ENCODE data around the gene TTLL13.
A peak's percentile ranks its signal among the peaks of the same experiment; 100 is the strongest.
"Not testable (repeated sequence)": the region's sequence is repeated elsewhere in the genome, so short reads cannot be mapped to it uniquely, and the experiment has no call there.

TTLL13 gene

GRCh38 chr15:90240856-90241255, 8.5 kb upstream of the TTLL13 start:
- DNase-seq: no peak

GRCh38 chr15:90241343-90242192, 7.8 kb upstream of the TTLL13 start:
- DNase-seq: no peak

- DNase-seq: no peak
These were observed 5.3 kb upstream of the TTLL13 start for GRCh38 chr15:90243943-90244639.

DNA sequence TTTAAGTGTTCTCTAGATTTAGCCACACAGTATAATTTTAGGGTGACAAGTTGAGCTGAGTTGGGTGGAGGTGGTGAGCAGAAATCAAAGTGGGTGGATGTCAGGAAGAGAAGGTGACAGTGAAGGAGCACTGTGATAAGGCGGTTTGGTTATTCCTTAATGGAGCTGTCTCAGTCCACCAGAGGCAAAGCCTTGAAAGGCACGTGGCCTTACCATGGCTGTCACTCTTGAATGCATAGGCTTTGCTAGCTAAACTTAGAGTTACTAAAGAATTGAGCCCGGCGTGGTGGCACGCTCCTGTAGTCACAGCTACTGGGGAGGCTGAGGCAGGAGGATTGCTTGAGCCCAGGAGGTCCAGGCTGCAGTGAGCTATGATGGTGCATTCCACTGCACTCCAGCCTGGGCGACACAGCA, 560 bp upstream of the TTLL13 start:
- no peak for DNase-seq

GRCh38 chr15:90257776-90258175, 8.4 kb downstream of the TTLL13 start:
- no peak for DNase-seq

- no peak for DNase-seq
These were observed 10.2 kb downstream of the TTLL13 start for GRCh38 chr15:90259524-90259923.

DNA sequence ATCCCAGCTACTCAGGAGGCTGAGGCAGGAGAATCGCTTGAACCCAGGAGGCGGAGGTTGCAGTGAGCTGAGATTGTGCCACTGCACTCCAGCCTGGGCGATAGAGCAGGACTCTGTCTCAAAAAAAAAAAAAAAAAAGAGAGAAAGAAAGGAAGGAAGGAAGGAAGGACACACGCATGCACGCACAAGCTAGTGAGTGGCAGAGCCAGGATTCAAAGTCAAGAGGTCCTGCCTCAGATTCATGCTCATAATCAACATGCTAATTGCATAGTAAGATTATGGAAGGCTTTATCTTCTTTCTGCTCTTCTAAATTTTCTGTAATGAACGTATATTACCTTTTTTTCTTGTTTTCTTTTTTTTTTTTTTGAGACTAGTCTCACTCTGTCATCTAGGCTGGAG, 11.4 kb downstream of the TTLL13 start:
- DNase-seq: not testable (repeated sequence)

DNA sequence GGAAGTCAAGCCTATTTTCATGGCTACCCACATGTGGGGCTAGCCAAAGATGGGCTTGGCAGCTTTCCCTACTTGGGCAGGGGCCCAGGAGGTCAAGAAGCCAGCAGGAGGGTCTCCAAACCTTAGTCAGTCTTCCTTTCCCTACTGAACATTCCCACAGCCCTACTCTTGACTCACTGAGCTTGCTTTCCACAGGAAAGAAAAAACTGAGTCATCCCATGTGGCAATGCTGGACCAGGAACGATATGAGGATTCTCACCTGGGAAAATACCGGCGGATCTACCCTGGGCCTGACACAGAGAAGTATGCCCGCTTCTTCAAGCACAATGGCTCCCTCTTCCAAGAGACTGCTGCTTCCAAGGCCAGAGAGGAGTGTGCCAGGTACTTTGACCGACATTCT, 12.5 kb downstream of the TTLL13 start:
- DNase-seq: no peak

DNA sequence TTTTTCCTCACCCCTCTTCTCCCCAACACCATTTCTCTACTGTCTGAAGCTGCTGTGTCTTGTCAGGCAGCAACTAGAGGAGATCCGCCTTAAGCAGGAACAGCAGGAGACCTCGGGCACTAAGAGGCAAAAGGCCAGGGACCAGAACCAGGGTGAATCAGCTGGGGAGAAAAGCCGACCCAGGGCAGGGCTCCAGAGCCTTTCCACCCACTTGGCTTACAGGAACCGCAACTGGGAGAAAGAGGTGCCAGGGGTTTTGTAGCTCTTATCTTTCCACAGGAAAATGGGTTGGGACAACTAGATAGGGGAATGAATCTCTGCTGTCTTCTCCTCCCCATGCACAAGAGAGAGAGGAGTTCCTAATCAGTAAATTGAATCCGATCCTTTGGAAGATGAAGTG, 13.1 kb downstream of the TTLL13 start:
- DNase-seq: no peak

- no peak for DNase-seq
These were observed 15.3 kb downstream of the TTLL13 start for GRCh38 chr15:90264671-90265070.

DNA sequence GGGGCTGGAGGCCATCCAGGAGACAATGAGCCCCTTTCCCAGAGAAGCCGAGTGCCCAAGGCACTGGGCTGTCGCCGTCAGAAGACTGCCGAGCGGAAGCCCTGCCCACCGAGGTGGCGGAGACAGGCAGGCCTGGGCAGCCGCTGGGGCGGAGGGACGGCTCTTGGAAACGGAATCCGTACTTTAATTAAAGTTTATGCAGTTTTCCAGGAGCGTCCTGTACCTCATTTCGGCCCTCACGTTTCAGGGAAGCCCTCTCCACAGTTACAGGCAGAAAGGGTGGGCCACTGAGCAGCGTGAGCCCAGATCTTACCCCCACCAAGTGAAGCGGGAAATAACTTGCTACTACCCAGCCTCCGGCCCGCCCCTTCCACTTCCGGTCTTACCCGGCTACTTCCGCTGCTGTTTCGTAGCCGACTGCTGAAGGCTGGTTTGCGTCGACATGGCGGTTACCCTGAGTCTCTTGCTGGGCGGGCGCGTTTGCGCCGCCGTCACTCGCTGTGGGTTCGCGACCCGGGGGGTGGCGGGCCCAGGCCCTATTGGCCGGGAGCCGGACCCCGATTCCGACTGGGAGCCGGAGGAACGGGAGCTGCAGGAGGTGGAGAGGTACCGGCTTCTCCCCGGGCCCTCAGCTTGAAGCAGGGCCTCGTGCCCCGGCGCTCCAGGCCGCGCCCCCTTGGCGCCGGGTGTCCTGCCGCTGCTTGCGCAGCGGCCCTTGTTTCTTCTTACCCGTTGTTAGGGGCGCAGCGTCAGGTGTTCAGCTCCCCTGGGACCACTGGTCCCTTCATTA, 16.1 kb downstream of the TTLL13 start, which contains the start of gene NGRN:
Gene NGRN, plus strand, starts transcription at position 402 of the 790 bp plus-strand sequence. Its CDS starts 41 bp downstream, at position 443.
- peak; percentile 80 for DNase-seq

- DNase-seq: no peak
These were observed 16.7 kb downstream of the TTLL13 start for GRCh38 chr15:90266061-90266431.

DNA sequence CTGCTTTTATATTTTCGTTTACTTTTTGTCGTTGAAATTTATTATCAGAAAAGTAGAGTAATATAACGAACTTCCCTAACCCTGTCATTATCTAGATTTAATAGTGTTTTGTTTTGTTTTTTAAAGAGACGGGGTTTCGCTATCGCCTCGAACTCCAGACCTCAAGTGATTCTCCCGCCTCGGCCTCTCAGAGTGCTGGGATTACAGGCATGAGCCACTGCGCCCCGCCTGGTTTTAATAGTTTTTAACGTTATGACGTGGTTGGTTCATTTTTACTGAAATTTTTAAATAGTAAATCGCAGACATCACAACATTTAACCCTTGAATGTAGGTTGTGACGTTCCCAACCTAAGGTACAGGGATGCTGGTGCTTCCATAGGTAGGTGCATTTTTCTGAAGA, 17.1 kb downstream of the TTLL13 start:
- DNase-seq: no peak

- no peak for DNase-seq
These were observed 19.1 kb downstream of the TTLL13 start for GRCh38 chr15:90268415-90268814.

DNA sequence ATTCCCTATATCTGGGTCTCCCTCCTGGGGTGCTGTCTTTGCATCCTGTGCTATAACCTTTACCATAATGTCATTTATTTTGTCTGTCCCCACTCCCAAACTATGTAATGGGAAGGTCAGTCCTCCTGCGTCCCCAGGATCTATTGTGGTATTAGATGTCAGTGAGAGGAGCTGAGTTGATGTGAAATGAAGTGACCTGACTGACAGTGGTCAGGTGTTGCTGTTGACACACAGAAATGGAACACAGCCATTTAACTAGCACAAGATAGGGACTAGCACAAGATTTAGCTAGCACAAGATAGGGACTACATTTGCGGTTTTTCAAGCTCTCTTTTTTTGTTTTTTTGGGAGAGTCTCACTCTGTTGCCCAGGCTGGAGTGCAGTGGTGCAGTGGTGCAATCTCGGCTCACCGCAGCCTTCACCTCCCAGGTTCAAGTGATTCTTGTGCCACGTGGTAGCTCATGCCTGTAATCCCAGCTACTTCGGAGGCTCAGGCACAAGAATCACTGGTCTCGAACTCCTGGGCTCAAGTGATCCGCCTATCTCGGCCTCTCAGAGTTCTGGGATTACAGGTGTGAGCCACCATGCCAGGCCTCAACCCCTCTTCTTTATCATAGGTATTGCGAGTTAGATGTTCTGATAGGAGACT, 21.3 kb downstream of the TTLL13 start:
- no peak for DNase-seq

GRCh38 chr15:90271459-90272166, 22.3 kb downstream of the TTLL13 start:
- no peak for DNase-seq

- not testable (repeated sequence) for DNase-seq
These were observed 29.1 kb downstream of the TTLL13 start for GRCh38 chr15:90278467-90278866.

GRCh38 chr15:90280743-90281142, 31.4 kb downstream of the TTLL13 start:
- not testable (repeated sequence) for DNase-seq

DNA sequence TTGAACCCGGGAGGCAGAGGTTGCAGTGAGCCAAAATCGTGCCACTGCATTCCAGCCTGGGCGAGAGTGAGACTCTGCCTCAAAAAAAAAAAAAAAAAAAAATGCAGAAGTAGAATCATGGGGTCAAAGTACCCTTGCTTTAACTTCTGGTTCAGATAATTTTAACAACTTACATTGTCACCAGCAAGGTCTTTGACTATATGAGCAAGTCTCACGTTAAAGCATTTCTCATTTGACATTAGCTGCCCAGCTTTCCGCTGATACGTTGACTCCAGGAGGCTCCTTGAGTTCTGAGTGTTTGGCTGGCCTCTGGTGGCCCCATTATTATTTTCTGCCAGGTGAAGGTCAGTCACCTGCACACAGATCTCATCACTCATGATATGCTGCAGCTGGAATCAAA, 32.3 kb downstream of the TTLL13 start:
- not testable (repeated sequence) for DNase-seq

DNA sequence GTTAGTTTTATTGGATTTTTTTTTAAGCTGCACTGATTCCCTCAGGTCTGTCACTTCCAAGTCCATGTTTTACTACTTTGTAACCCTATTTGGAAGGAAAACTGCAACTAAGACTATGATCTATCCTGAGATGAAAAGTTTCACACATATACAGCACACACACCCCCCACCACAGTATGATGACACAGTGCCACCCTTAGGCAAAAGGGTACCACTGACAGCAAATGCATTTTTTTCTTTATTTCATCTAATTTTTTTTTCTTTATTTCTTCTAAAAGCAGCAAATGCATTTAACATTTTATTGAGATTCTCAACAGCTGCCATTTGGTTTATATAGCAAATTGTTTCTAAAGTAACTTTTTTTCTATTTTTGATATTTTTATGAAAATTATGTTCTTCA, 37.3 kb downstream of the TTLL13 start:
- no peak for DNase-seq

DNA sequence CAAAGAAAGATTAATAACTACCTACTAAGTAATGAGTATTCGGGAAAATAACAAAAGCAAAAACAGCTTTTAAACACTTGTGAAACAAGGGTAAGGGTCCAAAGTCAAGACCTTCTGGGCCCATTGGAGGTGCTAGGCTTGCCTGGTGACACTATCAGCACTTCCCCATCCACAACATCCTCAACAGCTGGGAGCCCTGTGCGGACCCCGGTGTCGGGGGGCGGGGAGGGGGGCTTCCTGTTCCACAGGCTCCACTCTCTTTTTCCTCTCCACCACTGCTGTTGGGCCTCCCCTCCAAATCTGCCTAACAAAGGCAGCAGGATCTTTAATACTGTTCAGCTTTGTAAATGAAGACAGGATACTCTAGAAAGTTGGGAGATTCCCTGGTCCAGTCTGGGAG, 37.7 kb downstream of the TTLL13 start:
- no peak for DNase-seq

DNA sequence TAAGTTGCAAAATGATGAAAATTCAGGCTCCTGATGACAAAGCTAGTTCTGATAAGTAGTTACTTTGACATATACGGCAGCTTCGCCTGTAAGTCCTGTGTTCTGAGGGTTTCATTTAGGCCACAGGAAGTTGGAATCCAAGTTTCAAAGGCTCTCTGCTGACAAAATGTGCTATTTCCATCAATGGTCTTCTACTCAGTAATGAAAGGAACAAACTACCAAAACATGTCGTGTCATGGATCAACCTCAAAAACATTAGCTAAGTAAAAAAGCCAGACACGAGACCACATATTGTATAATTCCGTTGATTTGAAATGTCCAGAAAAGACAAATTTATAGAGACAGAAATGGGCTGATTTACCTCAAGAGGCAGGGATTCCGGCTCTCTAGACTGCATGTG, 38.6 kb downstream of the TTLL13 start:
- no peak for DNase-seq
